GM08714 (cell line): ENCODE data around the gene NHERF2.
A peak's percentile ranks its signal among the peaks of the same experiment; 100 is the strongest.
"Not testable (repeated sequence)": the region's sequence is repeated elsewhere in the genome, so short reads cannot be mapped to it uniquely, and the experiment has no call there.

Source experiments
- H3K4me3 ChIP-seq: fragments of 200-500 bp; sonication (Bioruptor generic); 2 replicates; pipeline ENCODE4 v1.5.1; 2014; ENCODE audit warnings: mild to moderate bottlenecking, low read length, inconsistent platforms
- ZNF274 ChIP-seq: IDR thresholded peaks from 2 replicates; pipeline ENCODE4 v1.6.1; 2012; ENCODE audit warnings: mild to moderate bottlenecking, low read depth, low read length

Gene NHERF2

DNA sequence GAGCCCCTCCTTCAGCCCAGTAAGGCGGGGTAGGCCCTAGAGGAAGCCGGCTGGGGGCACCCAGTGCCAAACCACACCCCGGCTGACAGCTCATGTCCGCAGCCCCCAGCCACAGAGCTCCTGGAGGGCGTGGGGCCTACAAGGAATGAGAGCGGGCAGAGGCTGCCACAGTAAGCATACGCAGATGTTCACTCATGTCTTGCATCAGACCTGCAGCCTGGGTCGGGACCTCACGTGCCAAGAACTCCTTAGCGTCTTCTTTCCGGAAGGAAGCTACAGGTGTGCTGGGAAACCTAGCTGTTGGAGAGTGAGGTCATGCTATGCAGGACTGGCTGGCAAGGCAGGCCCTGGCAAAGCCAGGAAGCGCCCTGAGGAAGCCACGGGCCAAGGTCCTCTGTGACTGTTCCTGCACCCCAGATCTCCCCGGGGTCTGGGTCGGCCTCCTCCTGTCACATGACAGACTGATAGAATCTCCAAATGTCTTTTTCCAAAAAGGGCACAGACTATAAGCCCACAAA is 18.6 kb upstream of the NHERF2 start:
- no peak for TF ChIP-seq ZNF274
- peak overlapping the region; percentile 83 for H3K4me3 ChIP-seq

DNA sequence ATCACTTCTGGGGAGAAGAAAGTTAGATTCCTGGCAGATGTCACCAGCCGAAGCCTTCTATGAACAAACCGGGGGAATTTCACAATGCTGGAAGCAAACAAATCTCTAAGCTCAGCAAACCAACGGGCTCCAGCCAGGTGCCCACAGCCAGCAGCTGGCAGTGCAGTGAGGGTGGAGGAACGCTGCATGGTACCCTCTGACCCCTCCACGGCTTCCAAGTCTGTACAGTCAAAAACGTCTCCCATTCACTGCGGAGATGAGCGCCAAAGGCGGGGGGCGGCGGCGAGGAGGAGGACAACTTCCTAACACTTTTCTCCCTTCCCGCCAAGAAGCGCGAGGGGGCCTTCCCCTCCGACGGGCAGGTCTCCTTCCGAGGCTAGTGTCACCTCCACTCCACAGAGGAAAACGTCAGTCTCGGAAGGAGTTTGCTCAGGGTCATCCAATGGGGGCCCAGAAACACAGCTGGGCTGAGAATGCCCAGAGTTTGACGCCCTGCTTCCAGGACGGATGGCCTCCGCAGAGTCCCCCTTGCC is 18.0 kb upstream of the NHERF2 start:
- TF ChIP-seq ZNF274, result no peak

DNA sequence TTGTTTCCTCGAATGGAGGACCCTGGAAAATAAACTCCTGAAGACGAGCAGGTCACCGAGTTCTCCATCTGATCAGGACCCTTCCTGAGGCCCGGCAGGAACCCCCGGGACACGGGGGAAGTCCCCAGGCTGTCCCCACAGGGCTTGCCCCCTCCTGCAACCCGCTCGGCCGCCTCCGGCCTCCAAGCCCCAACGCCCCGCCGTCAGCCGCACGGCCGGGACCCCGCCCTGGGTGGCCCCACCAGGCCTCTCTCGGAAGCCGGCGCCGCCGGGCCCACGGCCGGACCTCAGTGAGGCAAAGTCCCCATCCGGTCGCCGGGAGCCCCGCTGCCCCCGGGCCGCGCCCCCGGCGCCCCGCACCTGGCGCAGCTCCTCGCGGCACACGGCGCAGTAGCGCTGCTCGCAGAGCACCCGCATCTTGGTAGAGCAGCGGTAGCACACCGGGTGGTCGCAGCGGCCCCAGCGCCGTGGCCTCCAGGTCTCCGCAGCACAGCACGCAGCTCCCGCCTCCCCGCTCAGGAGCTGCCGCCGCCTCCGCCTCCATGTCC is 17.5 kb upstream of the NHERF2 start:
- H3K4me3 ChIP-seq, result peak overlapping the region; percentile 83
- no peak for TF ChIP-seq ZNF274

More for the DNA sequence above, 18.0 kb upstream of the NHERF2 start:
- H3K4me3 ChIP-seq, result peak overlapping the region; percentile 83

DNA sequence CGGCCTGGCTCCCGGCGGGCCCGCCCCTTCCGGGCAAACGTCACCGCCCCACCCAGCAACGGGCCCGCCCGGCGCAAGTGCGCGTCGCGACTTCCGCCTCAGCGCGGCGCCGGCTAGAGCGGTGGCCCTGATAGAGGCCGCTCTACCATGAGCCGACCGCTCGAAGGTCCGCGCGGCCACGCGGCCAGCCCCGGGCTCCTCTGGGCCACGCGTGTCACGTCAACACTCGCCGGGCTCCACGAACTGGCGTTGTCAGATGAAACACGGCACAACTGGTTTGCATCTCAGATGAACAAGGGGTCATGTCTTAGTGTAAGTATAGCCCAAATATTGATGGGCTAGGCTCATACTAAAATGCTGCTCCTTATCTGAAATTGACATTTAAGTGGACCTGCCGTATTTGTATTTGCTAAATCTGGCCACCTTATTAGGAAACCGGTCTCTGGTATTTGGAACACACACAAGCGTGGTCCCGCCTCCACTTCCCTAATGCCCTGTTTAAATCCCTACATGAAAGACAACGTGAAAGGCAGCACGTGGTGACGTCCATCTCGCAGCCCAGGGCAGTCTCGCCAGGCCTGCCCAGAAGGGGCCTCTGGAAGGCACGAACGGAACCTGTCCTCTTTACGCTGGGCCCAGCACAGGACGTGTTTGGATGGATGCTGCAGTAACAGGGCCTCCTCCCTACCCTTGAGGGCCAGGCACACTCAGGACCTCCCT is 16.8 kb upstream of the NHERF2 start, which contains the start of gene ZNF598:
Gene ZNF598, minus strand, starts transcription at position 31 of the 720 bp plus-strand sequence.
- no peak for TF ChIP-seq ZNF274
- H3K4me3 ChIP-seq, result peak within 1 kb of the TSS; percentile 93

DNA sequence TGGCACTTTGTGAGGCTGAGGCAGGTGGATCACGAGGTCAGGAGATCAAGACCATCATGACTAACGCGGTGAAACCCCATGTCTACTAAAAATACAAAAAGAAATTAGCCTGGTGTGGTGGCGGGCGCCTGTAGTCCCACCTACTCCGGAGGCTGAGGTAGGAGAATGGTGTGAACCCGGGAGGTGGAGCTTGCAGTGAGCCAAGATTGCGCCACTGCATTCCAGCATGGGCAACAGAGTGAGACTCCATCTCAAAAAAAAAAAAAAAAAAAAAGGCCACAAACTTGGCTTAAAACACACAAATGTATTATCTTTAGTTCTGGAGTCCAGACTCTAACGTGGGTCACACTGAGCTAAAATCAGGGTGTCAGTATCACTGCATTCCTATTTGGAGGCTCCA is 15.0 kb upstream of the NHERF2 start:
- not testable (repeated sequence) for H3K4me3 ChIP-seq

DNA sequence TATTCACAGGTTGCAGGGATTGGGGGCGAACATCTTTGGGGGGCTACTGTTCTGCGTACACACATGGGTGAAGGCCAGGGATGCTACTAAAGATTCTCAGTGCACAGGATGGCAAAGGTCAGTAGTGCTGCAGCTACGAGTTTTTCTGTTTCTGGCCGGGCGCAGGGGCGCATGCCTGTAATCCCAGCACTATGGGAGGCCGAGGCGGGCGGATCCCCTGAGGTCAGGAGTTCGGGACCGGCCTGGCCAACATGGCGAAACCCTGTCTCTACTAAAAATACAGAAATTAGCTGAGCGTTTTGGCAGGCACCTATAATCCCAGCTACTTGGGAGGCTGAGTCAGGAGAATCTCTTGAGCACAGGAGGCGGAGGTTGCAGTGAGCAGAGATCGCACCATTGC is 13.2 kb upstream of the NHERF2 start:
- H3K4me3 ChIP-seq, result no peak overlapping the region
- TF ChIP-seq ZNF274, result no peak

DNA sequence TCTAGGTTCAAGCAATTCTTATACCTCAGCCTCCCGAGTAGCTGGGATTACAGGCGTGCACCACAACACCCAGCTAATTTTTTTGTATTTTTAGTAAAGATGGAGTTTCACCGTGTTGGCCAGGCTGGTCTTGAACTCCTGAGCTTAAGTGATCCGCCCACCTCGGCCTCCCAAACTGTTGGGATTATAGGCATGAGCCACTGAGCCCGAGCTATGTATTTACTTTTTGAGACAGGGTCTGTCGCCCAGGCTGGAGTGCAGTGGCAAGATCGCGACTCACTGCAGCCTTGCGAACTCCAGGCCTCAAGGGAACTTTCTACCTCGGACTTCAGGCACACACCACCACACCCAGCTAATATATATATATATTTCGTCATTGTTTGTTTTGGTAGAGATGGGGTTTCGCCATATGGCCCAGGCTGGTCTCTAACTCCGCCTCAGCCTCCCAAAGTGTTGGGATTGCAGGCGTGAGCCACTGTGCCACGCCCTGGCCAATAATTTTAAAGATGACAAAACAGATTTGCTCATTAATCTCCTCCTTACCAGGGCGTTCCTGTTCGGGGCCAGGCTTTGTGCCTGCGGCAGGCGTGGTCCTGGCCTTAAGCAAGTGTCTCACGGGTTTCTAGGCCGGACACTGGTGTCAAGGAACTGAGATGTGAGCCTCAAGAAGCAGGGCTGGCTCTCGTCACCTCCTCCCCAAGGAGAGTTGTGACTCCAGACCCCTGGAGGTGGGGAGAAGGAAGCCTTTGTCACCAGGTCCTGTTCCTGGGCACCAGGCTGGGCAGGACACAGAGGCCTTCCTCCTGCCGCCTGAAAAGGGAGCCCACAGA is 11.4 kb upstream of the NHERF2 start:
- TF ChIP-seq ZNF274, result no peak

DNA sequence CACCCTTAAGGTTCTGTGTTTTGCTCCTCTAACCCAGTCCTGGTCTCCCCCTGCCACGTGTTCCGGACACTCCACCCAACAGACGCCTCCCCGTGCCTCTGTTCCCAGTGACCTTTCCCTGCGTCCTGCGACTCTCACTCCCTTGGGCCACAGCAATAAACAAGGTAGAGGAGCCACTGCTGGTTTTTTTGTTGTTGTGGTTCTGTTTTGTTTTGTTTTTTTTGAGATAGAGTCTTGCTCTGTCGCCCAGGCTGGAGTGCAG is 10.8 kb upstream of the NHERF2 start:
- H3K4me3 ChIP-seq, result no peak overlapping the region

More for the DNA sequence above, 11.4 kb upstream of the NHERF2 start:
- no peak overlapping the region for H3K4me3 ChIP-seq

DNA sequence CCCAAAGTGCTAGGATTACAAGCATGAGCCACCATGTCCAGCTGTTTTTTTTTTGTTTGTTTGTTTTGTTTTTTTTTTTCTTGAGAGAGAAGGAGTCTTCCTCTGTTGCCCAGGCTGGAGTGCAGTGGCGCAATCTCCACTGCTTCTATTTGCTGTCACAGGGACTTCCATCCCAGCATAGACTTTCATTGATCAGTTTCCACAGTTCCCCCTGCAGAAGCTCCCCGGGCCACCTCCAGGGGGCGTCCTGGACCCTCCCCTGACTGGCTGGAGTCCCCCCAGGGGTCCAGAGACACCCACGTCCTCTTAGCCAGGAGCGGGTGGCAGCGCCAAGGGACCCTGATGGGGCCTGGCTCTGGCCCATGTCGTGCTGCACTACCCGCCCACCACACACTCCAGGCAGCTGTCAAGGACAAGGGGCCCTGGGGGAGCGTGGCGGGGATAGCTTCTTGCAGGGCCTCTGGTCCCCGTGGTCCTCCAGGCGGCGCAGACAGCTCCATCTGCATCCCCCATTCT is 10.2 kb upstream of the NHERF2 start:
- H3K4me3 ChIP-seq, result no peak overlapping the region

More for the DNA sequence above, 10.8 kb upstream of the NHERF2 start:
- TF ChIP-seq ZNF274, result no peak

DNA sequence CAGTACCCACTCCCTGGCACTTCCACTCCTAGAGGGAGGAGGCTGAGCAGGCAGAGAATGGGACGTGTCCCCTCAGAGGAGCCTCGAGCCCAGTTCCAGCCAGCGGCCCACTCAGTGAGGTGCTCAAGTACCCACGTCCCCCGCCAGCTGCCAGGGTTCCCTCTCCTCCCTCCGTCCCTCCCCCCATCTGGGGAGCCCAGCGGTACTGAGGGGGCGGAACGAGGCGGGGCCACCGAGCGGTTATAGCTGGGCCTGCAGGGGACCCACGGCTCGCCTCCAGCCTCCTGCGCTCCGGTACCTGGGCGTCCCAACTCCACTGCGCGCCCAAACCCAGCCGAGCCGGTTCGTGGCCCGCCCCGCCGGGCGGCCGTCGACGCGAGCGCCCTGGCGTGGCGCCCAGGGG is 7.2 kb upstream of the NHERF2 start, which contains the start of gene NPW:
Gene NPW, plus strand, starts transcription at position 268 of the 403 bp plus-strand sequence.
- TF ChIP-seq ZNF274, result no peak
- H3K4me3 ChIP-seq, result no peak within 1 kb of the TSS

More for the DNA sequence above, 10.2 kb upstream of the NHERF2 start:
- no peak for TF ChIP-seq ZNF274

DNA sequence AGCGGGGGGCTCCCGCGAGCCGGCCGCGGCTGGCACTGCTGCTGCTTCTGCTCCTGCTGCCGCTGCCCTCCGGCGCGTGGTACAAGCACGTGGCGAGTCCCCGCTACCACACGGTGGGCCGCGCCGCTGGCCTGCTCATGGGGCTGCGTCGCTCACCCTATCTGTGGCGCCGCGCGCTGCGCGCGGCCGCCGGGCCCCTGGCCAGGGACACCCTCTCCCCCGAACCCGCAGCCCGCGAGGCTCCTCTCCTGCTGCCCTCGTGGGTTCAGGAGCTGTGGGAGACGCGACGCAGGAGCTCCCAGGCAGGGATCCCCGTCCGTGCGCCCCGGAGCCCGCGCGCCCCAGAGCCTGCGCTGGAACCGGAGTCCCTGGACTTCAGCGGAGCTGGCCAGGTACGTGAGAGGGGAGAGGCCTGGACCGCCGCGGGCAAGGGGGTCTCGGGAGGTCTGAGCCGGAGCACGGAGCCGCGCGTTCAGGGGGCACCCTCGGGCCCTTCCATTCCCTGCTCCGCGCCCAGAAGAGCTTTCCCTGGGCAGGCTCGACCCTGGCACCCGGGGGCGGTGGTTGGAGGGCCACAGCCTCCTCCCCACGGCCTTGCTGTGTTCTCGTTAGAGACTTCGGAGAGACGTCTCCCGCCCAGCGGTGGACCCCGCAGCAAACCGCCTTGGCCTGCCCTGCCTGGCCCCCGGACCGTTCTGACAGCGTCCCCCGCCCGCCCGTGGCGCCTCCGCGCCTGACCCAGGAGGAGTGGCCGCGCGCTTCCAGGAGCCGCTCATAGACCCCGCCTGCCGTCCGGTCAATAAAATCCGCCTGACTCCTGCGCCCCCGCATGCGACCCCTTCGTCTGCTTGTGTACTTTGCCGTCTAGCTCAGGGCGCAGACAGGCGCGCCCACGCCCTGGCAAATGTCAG is 6.5 kb upstream of the NHERF2 start:
- no peak for TF ChIP-seq ZNF274
- no peak overlapping the region for H3K4me3 ChIP-seq

DNA sequence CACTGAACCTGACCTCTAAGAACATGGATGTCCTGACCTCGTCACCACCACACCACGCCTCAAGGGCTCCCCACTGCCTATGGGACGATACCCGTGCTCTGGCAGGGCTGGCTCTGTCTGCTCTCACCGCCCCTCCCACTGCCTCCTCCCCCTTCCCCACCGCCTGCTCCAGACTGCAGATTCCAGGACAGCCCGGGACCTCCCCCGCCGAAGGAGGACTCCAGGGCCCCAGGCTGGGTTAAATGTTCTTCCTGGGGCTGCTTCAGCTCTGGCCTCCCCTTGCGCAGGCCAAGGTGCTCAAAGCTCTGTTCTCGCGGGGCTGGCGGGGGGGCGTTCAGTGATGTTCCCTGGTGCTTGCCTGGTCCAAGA is 4.0 kb upstream of the NHERF2 start:
- no peak for TF ChIP-seq ZNF274
- H3K4me3 ChIP-seq, result no peak overlapping the region; the same call in 1 of the 2 replicates
